GM12878 (cell line): ENCODE data around the gene CACNA1S. TPM values are rescaled to one million over a fixed set of nuclear protein-coding genes. Genes with fewer than 3 reads are reported as not detected.

Experiments
- CBX3 ChIP-seq: fragments of 200-600 bp; sonication (generic); IDR thresholded peaks from 2 replicates; pipeline ENCODE4 v1.6.1; 2016; ENCODE audit warnings: low read depth, borderline replicate concordance
- CEBPZ ChIP-seq: fragments of 150-350 bp; IDR thresholded peaks from 2 replicates; pipeline ENCODE4 v1.6.1; 2016; ENCODE audit warnings: low read depth, low read length
- FOS ChIP-seq: IDR thresholded peaks from 3 replicates; pipeline ENCODE4 v1.6.1; 2011; ENCODE audit warnings: borderline replicate concordance; ENCODE audit not compliant: insufficient read length; ENCODE audit errors: extremely low read depth
- IRF4 ChIP-seq: IDR thresholded peaks from 2 replicates; pipeline ENCODE4 v1.6.1; 2011; ENCODE audit warnings: low read depth, low read length
- JUND ChIP-seq: IDR thresholded peaks from 2 replicates; pipeline ENCODE4 v1.6.1; 2012; ENCODE audit warnings: low read depth, mild to moderate bottlenecking, low read length, improper control_type of control experiment, moderate library complexity
- NR2C1 ChIP-seq: fragments of 450-650 bp; IDR thresholded peaks from 2 replicates; pipeline ENCODE4 v1.6.1; 2017; ENCODE audit warnings: antibody characterized with exemption, mild to moderate bottlenecking, moderate library complexity
- NR2C2 ChIP-seq: IDR thresholded peaks from 2 replicates; pipeline ENCODE4 v1.6.1; 2011; ENCODE audit warnings: borderline replicate concordance, low read depth; ENCODE audit not compliant: control insufficient read depth, insufficient read length
- SMAD1 ChIP-seq: fragments of 450-650 bp; IDR thresholded peaks from 2 replicates; pipeline ENCODE4 v1.6.1; 2018; ENCODE audit warnings: mild to moderate bottlenecking, low read depth; ENCODE audit not compliant: partially characterized antibody
- SMARCA5 ChIP-seq: fragments of 450-650 bp; IDR thresholded peaks from 2 replicates; pipeline ENCODE4 v1.6.1; 2017; ENCODE audit warnings: mild to moderate bottlenecking
- USF2 ChIP-seq: IDR thresholded peaks from 2 replicates; pipeline ENCODE4 v1.6.1; 2011; ENCODE audit warnings: low read depth, low read length, improper control_type of control experiment, borderline replicate concordance
- ZBTB40 ChIP-seq: fragments of 450-650 bp; IDR thresholded peaks from 2 replicates; pipeline ENCODE4 v1.6.1; 2016; ENCODE audit warnings: mild to moderate bottlenecking, moderate library complexity, borderline replicate concordance
- ZNF687 ChIP-seq: fragments of 450-650 bp; IDR thresholded peaks from 2 replicates; pipeline ENCODE4 v1.6.1; 2017; ENCODE audit warnings: mild to moderate bottlenecking, moderate library complexity
- polyA plus RNA-seq, 11 experiments: library from polyadenylated mRNA; depleted of rRNA in 4 of 11; unstranded in 6 of 11; stranded (reverse) in 5 of 11; fragments of >200 nt; fragmentation: Nextera tagmentation in 4 of 11; fragmentation: Illumina TruSeq in 1 of 11; extraction: Ambion mirVana in 4 of 11; extraction: Trizol in 1 of 11; gene quantifications; 1 replicate in 1 of 11; 2 replicates in 10 of 11; pipeline versions ENCODE4 v1.2.1 to v1.2.3, GENCODE V29; 2011 to 2016; ENCODE audit warnings: inconsistent platforms in 2 of 11, missing spikeins in 2 of 11, low read depth in 1 of 11
- total RNA-seq, 4 experiments: library from RNA; depleted of rRNA in 3 of 4; stranded (reverse); fragments of >200 nt in 3 of 4; fragmentation: Illumina TruSeq in 1 of 4; extraction: Trizol in 1 of 4; gene quantifications; 2 replicates each; pipeline versions ENCODE4 v1.2.1 to v1.2.3, GENCODE V29; 2013 to 2021

CACNA1S gene
- total and polyA plus RNA-seq, 10 of the 15 experiments (the other 5 are each of a cell fraction or from before 2014, with no cell fraction given): under 0.01 to 0.04 (median 0.02) TPM; not detected in 6

GRCh38 chr1:201155354-201155753 lies 43.1 kb upstream of the CACNA1S start (continued):
- TF ChIP-seq CEBPZ (no peak), CBX3 (no peak), FOS (no peak), ZBTB40 (no peak), SMAD1 (no peak), NR2C2 (no peak), NR2C1 (no peak), USF2 (no peak), IRF4 (no peak), ZNF687 (no peak), SMARCA5 (no peak), JUND (no peak)
- TF ChIP-seq, all 136 proteins: peak for 0
